ENCODE data around the gene NFAM1.

Gene NFAM1

DNA sequence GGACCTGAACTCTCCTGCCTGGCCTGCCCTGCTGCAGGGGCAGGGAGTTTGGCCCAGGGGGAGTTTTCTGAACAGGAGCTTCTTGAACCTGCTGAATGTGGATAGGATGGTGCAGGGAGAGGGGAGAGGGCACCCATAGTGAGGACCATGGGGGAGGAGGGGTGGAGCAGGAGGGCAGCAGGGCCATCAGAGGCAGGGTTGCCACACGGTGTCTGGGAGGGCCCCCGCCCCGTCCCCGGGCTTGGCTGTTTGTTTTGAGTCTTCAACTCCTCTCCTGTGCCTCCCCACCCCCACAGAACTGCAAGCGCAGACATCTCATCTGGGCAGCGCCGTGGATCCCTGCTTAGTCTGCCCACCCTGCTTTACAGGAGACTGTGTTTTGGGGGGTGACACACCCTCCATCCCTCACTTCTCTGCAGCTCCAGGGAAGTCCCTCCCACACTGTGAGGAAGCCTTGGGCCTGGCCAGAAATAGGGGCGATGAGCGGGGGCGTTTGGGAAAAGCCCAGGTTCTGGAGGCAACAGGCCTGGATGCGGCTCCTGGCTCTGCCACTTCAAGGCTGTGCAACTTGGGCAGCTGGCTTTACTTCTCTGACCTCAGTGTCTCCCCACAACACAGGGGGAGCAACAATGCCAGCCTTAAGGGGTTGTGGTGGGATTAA is 14.4 kb downstream of the NFAM1 start:
- no peak overlapping the region for H3K4me3 ChIP-seq (ENCODE audit: low read depth, low read length)
- no peak for DNase-seq (ENCODE audit: low read depth)
- TF ChIP-seq CTCF (IDR thresholded peaks at IDR 0.05; ENCODE audit: insufficient read depth, low read depth, low read length, missing control alignments), result no peak

DNA sequence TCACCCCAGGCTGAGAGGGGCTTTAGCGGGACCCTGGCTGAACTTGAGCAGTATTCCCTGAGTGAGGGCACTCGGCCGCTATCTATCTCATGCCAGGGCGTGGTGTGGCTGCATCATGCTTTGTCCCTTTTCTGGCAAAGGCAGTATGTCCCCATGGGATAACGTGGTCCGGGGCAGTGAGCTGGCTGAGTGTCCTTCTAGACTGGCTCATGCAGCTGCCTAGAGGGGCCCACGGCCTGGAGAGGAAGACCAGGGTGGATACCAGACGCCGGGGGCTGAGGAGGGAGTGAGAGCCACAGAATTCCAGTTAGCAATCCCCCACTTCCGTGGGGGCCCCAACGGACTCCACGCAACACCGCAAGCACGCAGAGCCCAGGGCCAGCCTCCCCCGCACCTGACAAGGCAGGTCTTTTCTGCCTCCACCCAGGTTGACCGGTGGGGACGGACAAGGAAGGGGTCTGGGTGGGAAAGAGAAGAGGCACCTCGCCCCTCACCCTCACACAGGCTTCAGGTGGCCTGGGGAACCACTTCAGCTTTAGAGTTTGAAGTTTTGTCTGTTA is 15.5 kb downstream of the NFAM1 start:
- no peak for DNase-seq (ENCODE audit: low read depth)
- no peak for TF ChIP-seq CTCF (IDR thresholded peaks at IDR 0.05; ENCODE audit: insufficient read depth, low read depth, low read length, missing control alignments)
- no peak overlapping the region for H3K4me3 ChIP-seq (ENCODE audit: low read depth, low read length)

- no peak overlapping the region for H3K4me3 ChIP-seq (ENCODE audit: low read depth, low read length)
- DNase-seq (ENCODE audit: low read depth), result no peak
- TF ChIP-seq CTCF (IDR thresholded peaks at IDR 0.05; ENCODE audit: insufficient read depth, low read depth, low read length, missing control alignments), result no peak
Observed at GRCh38 chr22:42414565-42415303, 17.5 kb downstream of the NFAM1 start.

DNA sequence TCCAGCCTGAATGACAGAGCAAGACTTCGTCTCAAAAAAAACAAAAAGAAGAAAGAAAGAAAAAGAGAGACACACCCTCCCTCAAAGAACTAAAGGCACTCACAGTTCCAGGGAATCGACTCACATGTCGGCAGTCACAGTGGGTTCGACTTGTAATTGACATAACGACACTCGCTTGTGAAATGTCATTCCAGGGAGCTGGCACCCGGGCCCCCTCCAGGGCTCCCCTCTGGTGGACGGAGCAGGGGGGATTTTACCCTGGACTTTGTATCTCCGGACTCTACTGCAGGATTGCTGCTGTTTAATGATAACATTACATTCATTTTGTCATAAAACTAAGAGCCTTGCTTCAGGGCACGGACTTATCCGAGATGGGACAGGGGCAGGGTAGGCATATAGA is 18.2 kb downstream of the NFAM1 start:
- no peak for TF ChIP-seq CTCF (IDR thresholded peaks at IDR 0.05; ENCODE audit: insufficient read depth, low read depth, low read length, missing control alignments)
- H3K4me3 ChIP-seq (ENCODE audit: low read depth, low read length), result no peak overlapping the region
- DNase-seq (ENCODE audit: low read depth), result no peak

DNA sequence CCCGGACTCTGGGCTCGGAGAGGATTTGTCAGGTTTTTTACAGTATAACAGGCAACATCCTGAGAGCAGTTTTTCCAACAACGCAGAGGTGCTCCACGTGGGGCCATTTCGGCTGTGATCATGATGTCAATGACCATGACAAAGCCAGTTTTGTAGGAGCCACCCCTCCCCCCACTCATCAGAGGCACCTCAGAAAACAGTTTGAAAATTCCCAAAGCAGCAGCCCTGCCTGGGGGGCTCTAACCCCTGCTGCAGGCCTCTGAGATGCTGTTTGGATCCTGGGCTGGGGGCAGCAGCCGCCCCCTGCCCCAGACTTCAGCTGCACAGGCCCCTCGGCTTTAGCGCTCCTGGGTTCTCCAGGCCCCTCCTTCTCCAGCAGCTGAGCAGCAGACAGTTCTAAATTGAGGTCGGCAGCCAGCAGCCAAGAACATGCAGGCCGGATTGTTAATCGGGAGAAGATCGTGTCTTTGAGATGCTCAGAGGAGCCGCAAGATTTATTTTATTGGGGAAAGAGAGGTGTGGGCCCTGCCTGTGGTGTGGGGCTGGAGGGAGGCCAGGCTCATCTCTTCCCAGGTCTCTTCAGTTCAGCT is 19.4 kb downstream of the NFAM1 start:
- no peak for DNase-seq (ENCODE audit: low read depth)
- H3K4me3 ChIP-seq (ENCODE audit: low read depth, low read length), result no peak overlapping the region
- TF ChIP-seq CTCF (IDR thresholded peaks at IDR 0.05; ENCODE audit: insufficient read depth, low read depth, low read length, missing control alignments), result no peak

DNA sequence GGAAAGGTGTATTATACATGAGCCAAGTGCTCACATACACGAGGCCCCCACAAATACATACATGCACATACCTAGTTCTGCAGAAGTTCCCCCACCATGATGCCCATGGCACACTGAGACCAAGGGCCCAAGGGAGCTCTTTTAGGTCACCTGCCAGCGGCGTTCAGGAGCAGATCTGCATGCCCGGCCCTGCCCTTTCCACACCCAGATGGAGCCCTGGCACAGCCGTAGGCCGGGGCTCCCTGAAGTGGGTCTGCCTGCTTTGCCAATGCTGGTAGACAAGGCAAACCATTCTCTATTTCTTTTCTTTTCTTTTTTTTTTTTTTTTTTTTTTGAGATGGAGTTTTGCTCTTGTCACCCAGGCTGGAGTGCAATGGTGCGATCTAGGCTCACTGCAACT is 21.5 kb downstream of the NFAM1 start:
- no peak for DNase-seq (ENCODE audit: low read depth)
- H3K4me3 ChIP-seq (ENCODE audit: low read depth, low read length), result no peak overlapping the region
- TF ChIP-seq CTCF (IDR thresholded peaks at IDR 0.05; ENCODE audit: insufficient read depth, low read depth, low read length, missing control alignments), result no peak
